K562 (cell line): Measurements from ENCODE around the gene PHOX2A. TPM values are rescaled to one million over a fixed set of nuclear protein-coding genes. Genes with fewer than 3 reads are reported as not detected.

Experiments used
- ATAC-seq: fragments of 200-7000 bp; cut with Tn5 transposase; 3 replicates; pipeline ENCODE4 v1.9.1; 2020; ENCODE audit warnings: moderate library complexity
- BruUV-seq: library from RNA; stranded (reverse); fragments of 400-500 nt; replicated peaks from 2 replicates; lab custom pipeline; 2021; lab: Mats Ljungman, UMichigan
- CTCF ChIA-PET: fragments of 300-600 bp; formaldehyde crosslinking; extraction: SDS; loops from one replicate; lab custom pipeline; 2021; ENCODE audit warnings: low intra/inter-chr PET ratio; lab: Yijun Ruan, JAX
- POLR2A ChIA-PET: fragments of 300-600, 350-650 bp; sonication (Branson Sonifier 250); formaldehyde crosslinking; extraction: SDS; loops from one replicate; lab custom pipeline; 2021; ENCODE audit warnings: antibody characterized with exemption, inconsistent platforms; lab: Yijun Ruan, JAX
- DNase-seq, 4 experiments: peaks; one replicate each; pipeline versions ENCODE4 v3.0.0 to v3.0.0-alpha.2; 2011 to 2018; ENCODE audit warnings: low spot score in 3 of 4, mixed read lengths in 3 of 4; ENCODE audit errors: extremely low read depth in 1 of 4
- FAIRE-seq: peaks from 2 replicates; lab custom pipeline; 2011; peaks lifted over from hg19 to GRCh38; lab: Jason Lieb, UNC
- H2AFZ ChIP-seq: 2 replicates; pipeline ENCODE4 v1.6.0; 2011; ENCODE audit warnings: low read depth, low read length, control low read depth, inconsistent platforms
- H3K27ac ChIP-seq: fragments of 200-600 bp; 3 replicates; pipeline ENCODE4 v1.8.0; 2011; ENCODE audit warnings: low read depth, mild to moderate bottlenecking, control low read depth, inconsistent platforms, low read length, moderate library complexity, mixed read lengths; ENCODE audit errors: extremely low read depth
- H3K27me3 ChIP-seq, 2 experiments: fragments of 300-600 bp in 1 of 2; 2 replicates in 1 of 2; 3 replicates in 1 of 2; pipeline versions ENCODE4 v1.6.0 to v1.8.0; 2011; ENCODE audit warnings: inconsistent platforms in 2 of 2, low read length in 2 of 2, mild to moderate bottlenecking in 1 of 2, mixed read lengths in 1 of 2, moderate library complexity in 1 of 2; ENCODE audit not compliant: control insufficient read depth in 2 of 2, insufficient read depth in 2 of 2
- H3K36me3 ChIP-seq: fragments of 300-600 bp; 3 replicates; pipeline ENCODE4 v1.8.0; 2011; ENCODE audit warnings: mild to moderate bottlenecking, low read length, inconsistent platforms; ENCODE audit not compliant: control insufficient read depth, insufficient read depth
- H3K4me1 ChIP-seq, 2 experiments: fragments of 200-600 bp in 1 of 2; replicated peaks in 1 of 2; 2 replicates in 1 of 2; 3 replicates in 1 of 2; pipeline versions ENCODE4 v1.5.1 to v1.8.0; 2011; ENCODE audit warnings: inconsistent platforms in 2 of 2, low read length in 2 of 2, mild to moderate bottlenecking in 1 of 2, mixed read lengths in 1 of 2, moderate library complexity in 1 of 2; ENCODE audit not compliant: control insufficient read depth in 2 of 2, insufficient read depth in 2 of 2
- H3K4me2 ChIP-seq: 2 replicates; pipeline ENCODE4 v1.6.1; 2011; ENCODE audit warnings: low read length, control low read depth, inconsistent platforms, mixed read lengths; ENCODE audit not compliant: insufficient read depth
- H3K4me3 ChIP-seq: fragments of 200-600 bp; sonication (generic), shearing (Covaris generic); 2 replicates; pipeline ENCODE4 v1.5.1; 2016; ENCODE audit warnings: control low read depth, inconsistent platforms
- H3K79me2 ChIP-seq: fragments of 200-600 bp; 3 replicates; pipeline ENCODE4 v1.8.0; 2011; ENCODE audit warnings: low read length, inconsistent platforms; ENCODE audit not compliant: control insufficient read depth, insufficient read depth
- H3K9ac ChIP-seq, 2 experiments: 2 replicates each; pipeline versions ENCODE4 v1.6.0 to v1.6.1; 2011; ENCODE audit warnings: low read depth in 2 of 2, low read length in 2 of 2, control low read depth in 1 of 2, inconsistent platforms in 1 of 2, mild to moderate bottlenecking in 1 of 2, mixed read lengths in 1 of 2; ENCODE audit not compliant: insufficient read depth in 1 of 2
- H3K9me1 ChIP-seq: one replicate; pipeline ENCODE4 v1.6.0; 2011; ENCODE audit warnings: inconsistent platforms, mild to moderate bottlenecking, low read length, moderate library complexity; ENCODE audit not compliant: control insufficient read depth, insufficient read depth
- H3K9me3 ChIP-seq: replicated peaks from 2 replicates; pipeline ENCODE4 v1.5.1; 2011; ENCODE audit warnings: low read depth, low read length, inconsistent platforms; ENCODE audit not compliant: control insufficient read depth, insufficient read depth
- H4K20me1 ChIP-seq: replicated peaks from 2 replicates; pipeline ENCODE4 v1.6.1; 2011; ENCODE audit warnings: low read length, inconsistent platforms, mixed read lengths; ENCODE audit not compliant: control insufficient read depth, insufficient read depth
- GABPB2 ChIP-seq: fragments of 250-450 bp; sonication (Bioruptor Pico); conservative IDR thresholded peaks from 2 replicates; pipeline ENCODE4 v1.5.1; 2021; ENCODE audit warnings: mild to moderate bottlenecking
- HNRNPK ChIP-seq: fragments of 200-400 bp; formaldehyde crosslinking; IDR thresholded peaks from one replicate; pipeline ENCODE4 v1.6.1; 2018; ENCODE audit warnings: mild to moderate bottlenecking, low read depth, low read length; ENCODE audit not compliant: poor library complexity, severe bottlenecking
- IFI16 ChIP-seq: fragments of 250-450 bp; sonication (Bioruptor Pico); IDR thresholded peaks from 2 replicates; pipeline ENCODE4 v2.1.2; 2022; ENCODE audit warnings: mild to moderate bottlenecking, inconsistent platforms
- KAT2B ChIP-seq: IDR thresholded peaks from one replicate; pipeline ENCODE4 v1.6.1; 2012; ENCODE audit warnings: low read depth, mild to moderate bottlenecking, control low read depth, inconsistent platforms, low read length, moderate library complexity
- SETDB1 ChIP-seq: IDR thresholded peaks from one replicate; pipeline ENCODE4 v1.6.1; 2012; ENCODE audit warnings: low read length, control low read depth, inconsistent platforms
- YBX1 ChIP-seq: fragments of 450-650 bp; IDR thresholded peaks from 2 replicates; pipeline ENCODE4 v1.7.1; 2016; ENCODE audit warnings: mild to moderate bottlenecking
- ZNF146 ChIP-seq: IDR thresholded peaks from one replicate; pipeline ENCODE4 v1.6.1; 2018; ENCODE audit warnings: missing compliant biosample characterization; ENCODE audit not compliant: unreplicated experiment
- ZNF24 ChIP-seq: fragments of 450-650 bp; IDR thresholded peaks from 2 replicates; pipeline ENCODE4 v1.6.1; 2016
- WGBS: fragments of 100-300 bp; shearing (Covaris generic); methylation state at CpG from one replicate; pipeline ENCODE4 v1.1.6; 2016; ENCODE audit warnings: low coverage, mixed read lengths; ENCODE audit not compliant: insufficient coverage; ENCODE audit errors: missing lambda C conversion rate; 5-methylcytosine and 5-hydroxymethylcytosine counted together
- in situ Hi-C: fragments of 300-500 bp; cut with MboI; formaldehyde crosslinking; loops from 4 replicates; pipeline ENCODE4 v1.15.0; 2018; ENCODE audit warnings: inconsistent platforms, mixed read lengths
- intact Hi-C: fragments of 100-400 bp; cut with micrococcal nuclease; formaldehyde crosslinking; loops from 2 replicates; pipeline ENCODE4 v1.14.2; 2022
- polyA plus RNA-seq, 8 experiments: library from polyadenylated mRNA; depleted of rRNA in 4 of 8; stranded (reverse) in 5 of 8; unstranded in 3 of 8; fragments of >200 nt; fragmentation: Nextera tagmentation in 2 of 8; fragmentation: Illumina TruSeq in 1 of 8; extraction: Ambion mirVana in 2 of 8; extraction: Trizol in 1 of 8; gene quantifications; 2 replicates each; pipeline versions ENCODE4 v1.2.1 to v1.2.3, GENCODE V29; 2011 to 2014; ENCODE audit warnings: inconsistent platforms in 1 of 8, missing spikeins in 1 of 8
- total RNA-seq, 7 experiments: library from RNA; depleted of rRNA in 6 of 7; stranded (reverse); fragments of >200 nt in 6 of 7; fragmentation: Illumina TruSeq in 2 of 7; extraction: Trizol in 2 of 7; gene quantifications; 2 replicates each; pipeline versions ENCODE4 v1.2.1 to v1.2.3, GENCODE V29; 2011 to 2021; ENCODE audit warnings: low replicate concordance in 1 of 7

PHOX2A gene
- total and polyA plus RNA-seq, 9 of the 15 experiments (the other 6 are each of a cell fraction or from before 2014, with no cell fraction given): not detected

DNA sequence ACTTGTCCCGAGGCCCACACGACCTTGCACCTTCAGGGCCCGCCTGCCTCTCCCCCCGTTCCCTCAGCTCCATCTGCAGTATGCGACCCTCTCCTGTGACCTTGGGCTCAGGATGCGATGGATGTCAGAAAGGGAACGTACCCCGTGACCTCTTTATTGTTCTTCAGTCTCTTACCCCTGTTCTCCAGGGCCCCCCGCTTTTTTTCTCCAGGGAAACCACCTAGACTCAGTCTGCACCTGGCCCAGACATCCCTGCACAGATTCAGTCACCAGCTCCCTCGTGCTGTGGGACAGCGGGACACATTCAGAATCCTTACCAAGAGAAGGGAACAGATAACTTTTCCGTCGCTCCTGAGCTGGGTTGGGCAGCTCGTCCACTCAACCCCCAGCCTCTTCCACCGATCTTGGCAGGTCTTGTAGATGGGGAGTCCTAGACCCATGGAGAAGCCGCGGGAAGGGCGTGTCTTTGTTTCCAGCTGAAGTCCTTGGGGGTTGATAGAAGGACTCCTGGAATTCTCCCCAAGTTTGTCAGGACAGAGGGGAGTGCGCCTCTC, 1.4 kb upstream of the PHOX2A start:
- ATAC-seq (no peak), FAIRE-seq (no peak)
- Histone ChIP-seq H3K27me3 (peaks cover 25 to 43% of the 10 kb centered on the region in 2 experiments), H3K9me3 (no peaks in the 10 kb centered on the region), H3K36me3 (no peaks in the 10 kb centered on the region), H3K4me3 (no peak overlapping the region), H3K9me1 (no peaks in the 10 kb centered on the region), H3K4me1 (peaks cover 0 to 14% of the 10 kb centered on the region in 2 experiments; a peak in 2 of 5 replicates)
- CTCF ChIA-PET: no interaction called here
- in situ Hi-C loops: no loop called here
- POLR2A ChIA-PET: interaction anchor here (2.2 kb wide), 1 partner anchor 10 kb away, joined by 9 read pairs; no protein-coding TSS in a partner anchor
- BruUV-seq: no TSS peak
- no peak for TF ChIP-seq HNRNPK
- no peak for TF ChIP-seq YBX1
- TF ChIP-seq KAT2B: no peak
- TF ChIP-seq IFI16 (CRISPR knock-in tag): no peak
- TF ChIP-seq ZNF146 (CRISPR knock-in tag): no peak
- no peak for TF ChIP-seq ZNF24
- no peak for TF ChIP-seq GABPB2
- no peak for TF ChIP-seq SETDB1
- TF ChIP-seq, all 486 proteins: peak for 0
- Histone ChIP-seq H3K27ac (no peak overlapping the region), H2AFZ (no peak overlapping the region), H3K4me2 (no peak overlapping the region), H4K20me1 (no peaks in the 10 kb centered on the region), H3K79me2 (no peaks in the 10 kb centered on the region), H3K9ac (no peak overlapping the region; a peak in 1 of 4 replicates)
- intact Hi-C loops: no loop called here
- WGBS: 4% methylated on average over 17 of the region's 19 CpGs
- no peak for DNase-seq
